Measurements from ENCODE around the gene PLXNA4.

Gene PLXNA4

DNA sequence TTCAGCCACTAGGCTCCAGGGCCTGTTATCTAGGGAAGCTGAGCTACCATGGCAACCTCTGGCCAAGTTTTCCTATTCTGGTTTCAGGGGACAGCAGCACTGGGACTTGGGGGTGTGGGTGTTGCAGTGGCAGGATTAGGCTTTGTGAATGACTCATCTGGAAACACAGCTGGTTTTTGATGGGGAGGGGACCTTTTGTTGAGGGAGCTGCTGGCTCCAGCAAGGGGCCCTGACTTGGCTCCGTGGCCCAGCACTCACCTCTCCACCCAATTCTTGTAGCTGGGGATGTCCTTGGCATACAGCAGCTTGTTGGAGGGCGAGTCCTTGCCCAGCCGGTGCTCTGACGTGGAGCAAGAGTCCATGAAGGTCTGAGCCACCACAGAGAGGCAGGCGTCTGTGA is 435.9 kb downstream of the PLXNA4 start:
- no peak for DNase-seq (ENCODE audit: low read depth)

- no peak for DNase-seq (ENCODE audit: low read depth)
These were observed 437.5 kb downstream of the PLXNA4 start for GRCh38 chr7:132138817-132139216.

GRCh38 chr7:132137681-132138080 is 438.6 kb downstream of the PLXNA4 start:
- no peak for DNase-seq (ENCODE audit: low read depth)

- DNase-seq (ENCODE audit: low read depth) = no peak
These were observed 440.4 kb downstream of the PLXNA4 start for GRCh38 chr7:132135746-132136385.

DNA sequence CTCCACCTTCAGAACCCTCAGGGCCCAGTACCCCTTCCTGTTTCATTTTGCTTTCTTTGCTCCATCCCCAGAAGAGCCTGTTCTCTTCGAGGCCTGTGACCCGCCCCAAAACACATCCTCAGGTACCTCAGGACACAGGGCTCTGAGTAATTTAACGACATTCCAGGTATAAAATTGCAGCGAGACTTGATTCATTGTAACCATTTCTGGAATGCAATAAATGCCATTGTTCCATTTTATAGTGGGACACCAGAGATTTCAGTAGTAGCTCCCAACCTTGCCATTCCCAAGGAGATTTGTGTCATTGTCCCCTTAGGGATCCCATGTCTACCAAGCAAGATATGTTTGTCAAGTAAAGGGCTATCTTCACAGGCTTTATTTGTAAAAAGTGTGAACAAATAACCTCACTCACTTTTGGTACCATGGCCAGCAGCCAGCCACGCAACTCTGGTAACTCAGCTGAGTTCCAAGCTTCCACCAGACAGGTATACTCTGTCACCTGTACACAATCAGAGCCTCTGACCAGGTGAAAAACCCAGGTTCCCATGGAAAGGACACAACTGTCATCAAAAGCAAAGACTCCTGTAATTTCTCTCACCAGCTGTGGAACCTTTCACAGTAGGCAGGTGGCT is 441.3 kb downstream of the PLXNA4 start:
- no peak for DNase-seq (ENCODE audit: low read depth)

DNA sequence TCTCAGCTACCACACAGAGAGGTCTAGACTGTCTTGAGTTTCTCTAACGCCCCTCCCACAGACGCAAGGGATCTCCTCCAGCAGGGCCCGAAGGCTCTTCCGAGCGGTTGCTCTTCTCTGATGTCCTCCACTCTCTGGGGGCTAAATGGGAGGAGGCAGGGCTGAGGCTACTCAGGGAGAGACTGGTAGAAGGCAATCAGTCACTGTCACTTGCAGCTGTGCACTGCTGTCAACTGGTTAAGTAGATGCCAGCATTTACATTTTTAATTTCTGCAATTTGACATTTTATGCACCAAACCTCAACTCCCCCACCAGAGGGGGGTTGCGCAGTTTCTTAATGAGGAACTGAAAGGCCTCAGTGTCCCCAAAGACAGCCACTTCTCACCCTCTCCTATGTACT is 442.8 kb downstream of the PLXNA4 start:
- no peak for DNase-seq (ENCODE audit: low read depth)

- no peak for DNase-seq (ENCODE audit: low read depth)
These were observed 445.1 kb downstream of the PLXNA4 start for GRCh38 chr7:132131196-132131595.

GRCh38 chr7:132130497-132130896 is 445.8 kb downstream of the PLXNA4 start:
- no peak for DNase-seq (ENCODE audit: low read depth)

- DNase-seq (ENCODE audit: low read depth) = no peak
These were observed 450.2 kb downstream of the PLXNA4 start for GRCh38 chr7:132125872-132126595.

DNA sequence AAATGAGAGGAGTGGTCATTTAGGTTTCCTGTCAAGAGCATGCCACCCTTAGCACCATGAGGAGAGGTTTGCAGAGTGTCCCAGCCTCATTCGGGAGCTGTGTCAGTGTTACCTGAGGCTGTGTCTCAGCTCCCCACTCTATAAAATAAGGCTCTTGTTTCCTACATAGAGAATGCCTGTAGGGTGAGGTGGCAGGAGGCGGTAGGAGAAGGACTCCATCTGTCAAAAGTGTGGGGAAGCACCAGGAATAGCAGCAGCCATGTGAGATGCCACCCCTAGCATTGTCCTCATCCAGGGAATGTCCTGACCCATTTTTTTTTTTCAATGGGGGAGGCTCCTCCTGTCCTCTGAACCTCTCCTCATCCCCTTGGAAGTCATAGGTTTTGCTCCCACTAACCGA is 451.2 kb downstream of the PLXNA4 start:
- no peak for DNase-seq (ENCODE audit: low read depth)

GRCh38 chr7:132124575-132124974 is 451.7 kb downstream of the PLXNA4 start:
- DNase-seq (ENCODE audit: low read depth) = no peak

- no peak for DNase-seq (ENCODE audit: low read depth)
These were observed 452.5 kb downstream of the PLXNA4 start for GRCh38 chr7:132123773-132124172.

DNA sequence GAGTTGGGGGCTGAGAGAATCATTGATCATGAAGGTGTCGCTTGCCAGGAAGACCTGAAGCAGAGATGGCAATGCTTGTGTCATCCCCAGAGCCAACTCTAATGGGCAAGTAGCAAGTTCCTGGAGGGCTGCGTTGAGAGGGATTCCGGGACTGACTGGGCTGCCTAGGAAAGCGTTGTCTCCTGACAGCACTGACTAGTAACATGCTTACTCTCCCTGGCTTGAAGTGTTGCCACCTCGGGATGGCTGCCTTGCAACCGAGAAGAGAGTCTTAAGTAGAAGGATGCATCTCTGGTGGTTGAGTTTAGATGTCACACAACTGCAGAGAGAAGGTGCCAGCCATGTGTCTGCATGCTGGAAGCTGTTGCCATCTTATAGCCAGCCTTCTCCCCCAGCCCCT is 453.4 kb downstream of the PLXNA4 start:
- no peak for DNase-seq (ENCODE audit: low read depth)

DNA sequence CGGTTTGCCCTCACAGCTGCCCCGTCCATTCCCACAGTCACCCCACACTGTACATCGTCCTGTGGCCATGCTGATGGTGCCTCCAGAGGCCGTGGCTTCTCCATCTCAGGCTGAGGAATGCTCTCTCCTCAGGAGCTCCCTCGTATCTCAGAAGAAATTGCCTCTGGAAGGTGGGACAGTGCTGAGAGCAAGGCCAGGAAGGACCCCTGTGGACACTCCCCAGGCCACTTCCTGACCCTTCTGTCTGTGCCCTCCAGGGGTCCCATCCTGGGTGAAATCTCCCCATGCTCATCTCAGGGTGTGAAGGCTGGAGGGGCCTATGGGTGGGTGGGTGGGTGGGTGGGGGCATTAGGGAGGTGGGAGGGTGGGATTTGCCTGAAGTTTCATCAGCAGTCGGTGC is 454.3 kb downstream of the PLXNA4 start:
- no peak for DNase-seq (ENCODE audit: low read depth)

GRCh38 chr7:132118641-132119040 is 457.6 kb downstream of the PLXNA4 start:
- DNase-seq (ENCODE audit: low read depth) = no peak

DNA sequence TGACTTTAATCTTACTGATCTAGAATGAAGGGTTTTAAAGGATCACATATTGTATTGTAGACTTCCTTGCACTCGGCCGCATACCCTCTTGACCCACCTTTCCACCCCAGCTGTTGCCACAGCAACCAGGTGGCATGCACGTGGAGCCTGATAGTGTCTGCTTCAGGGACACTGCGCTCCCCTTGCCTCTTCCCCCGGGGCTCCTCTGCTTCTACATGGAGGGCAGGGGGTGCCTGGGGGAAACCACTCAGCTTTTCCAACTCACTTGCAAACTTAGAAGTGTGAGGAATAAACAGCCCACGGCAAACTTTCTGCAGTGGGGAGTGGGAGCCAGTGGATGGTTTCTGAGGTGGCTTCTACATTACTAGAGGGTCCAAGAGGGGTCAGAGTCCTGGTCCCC is 458.6 kb downstream of the PLXNA4 start:
- no peak for DNase-seq (ENCODE audit: low read depth)

DNA sequence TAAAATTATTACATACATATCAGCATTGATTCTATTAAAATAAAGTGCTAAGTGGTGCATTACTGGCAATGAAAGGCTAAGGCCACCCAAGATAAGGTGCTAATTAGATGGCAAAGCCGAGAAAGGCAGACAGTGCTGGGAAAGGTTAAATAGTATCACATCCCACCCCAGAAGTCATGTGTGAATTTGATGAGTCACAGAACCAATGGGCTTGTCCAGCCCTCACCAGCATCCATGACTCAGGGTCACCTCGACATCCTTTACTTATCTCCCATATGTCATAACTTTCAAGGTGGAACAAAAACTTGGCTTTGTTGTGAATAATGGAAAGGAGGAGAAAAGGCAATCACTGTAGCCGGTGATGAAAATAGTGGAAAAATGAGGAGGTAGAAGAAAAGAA is 459.1 kb downstream of the PLXNA4 start:
- no peak for DNase-seq (ENCODE audit: low read depth)

- DNase-seq (ENCODE audit: low read depth) = no peak
These were observed 459.9 kb downstream of the PLXNA4 start for GRCh38 chr7:132116369-132116768.

DNA sequence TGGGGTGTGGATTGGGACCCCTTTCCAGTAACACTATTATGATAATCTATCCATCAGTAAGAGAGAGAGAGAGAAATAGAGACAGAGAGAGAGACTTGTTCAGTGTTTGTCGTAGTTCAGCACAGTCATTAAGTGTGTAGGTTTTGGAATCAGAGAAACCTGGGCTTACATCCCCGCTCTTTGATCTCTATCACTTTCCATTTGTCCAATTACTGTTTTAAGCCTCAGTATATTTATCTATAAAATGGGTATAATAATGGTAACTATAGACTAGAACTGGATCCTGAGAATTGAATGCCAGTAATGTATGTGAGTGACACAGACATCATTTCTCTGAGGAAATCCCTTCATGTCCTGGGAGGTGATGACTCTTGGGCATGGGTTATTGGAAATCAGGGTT is 460.5 kb downstream of the PLXNA4 start:
- DNase-seq (ENCODE audit: low read depth) = no peak

GRCh38 chr7:132115028-132115427 is 461.2 kb downstream of the PLXNA4 start:
- no peak for DNase-seq (ENCODE audit: low read depth)

DNA sequence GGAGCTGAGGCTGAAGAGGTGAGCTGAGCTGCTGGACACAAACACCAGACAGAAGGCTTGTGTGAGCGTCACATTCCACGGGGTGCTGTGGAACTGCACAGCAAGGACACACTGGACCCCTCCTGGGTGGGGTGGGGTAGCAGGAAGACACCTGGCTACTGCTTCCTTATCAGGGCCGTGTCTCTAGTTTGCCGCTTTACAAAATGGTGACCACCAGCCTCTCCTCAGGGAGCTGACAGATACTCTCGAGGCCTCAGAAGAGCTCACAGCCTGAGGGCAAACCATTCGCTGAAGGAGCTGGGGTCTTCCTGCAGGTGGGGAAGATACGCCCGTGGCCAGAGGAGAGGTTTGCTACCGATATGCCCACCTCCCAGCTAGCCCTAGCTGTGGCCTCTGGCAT is 461.9 kb downstream of the PLXNA4 start:
- no peak for DNase-seq (ENCODE audit: low read depth)

DNA sequence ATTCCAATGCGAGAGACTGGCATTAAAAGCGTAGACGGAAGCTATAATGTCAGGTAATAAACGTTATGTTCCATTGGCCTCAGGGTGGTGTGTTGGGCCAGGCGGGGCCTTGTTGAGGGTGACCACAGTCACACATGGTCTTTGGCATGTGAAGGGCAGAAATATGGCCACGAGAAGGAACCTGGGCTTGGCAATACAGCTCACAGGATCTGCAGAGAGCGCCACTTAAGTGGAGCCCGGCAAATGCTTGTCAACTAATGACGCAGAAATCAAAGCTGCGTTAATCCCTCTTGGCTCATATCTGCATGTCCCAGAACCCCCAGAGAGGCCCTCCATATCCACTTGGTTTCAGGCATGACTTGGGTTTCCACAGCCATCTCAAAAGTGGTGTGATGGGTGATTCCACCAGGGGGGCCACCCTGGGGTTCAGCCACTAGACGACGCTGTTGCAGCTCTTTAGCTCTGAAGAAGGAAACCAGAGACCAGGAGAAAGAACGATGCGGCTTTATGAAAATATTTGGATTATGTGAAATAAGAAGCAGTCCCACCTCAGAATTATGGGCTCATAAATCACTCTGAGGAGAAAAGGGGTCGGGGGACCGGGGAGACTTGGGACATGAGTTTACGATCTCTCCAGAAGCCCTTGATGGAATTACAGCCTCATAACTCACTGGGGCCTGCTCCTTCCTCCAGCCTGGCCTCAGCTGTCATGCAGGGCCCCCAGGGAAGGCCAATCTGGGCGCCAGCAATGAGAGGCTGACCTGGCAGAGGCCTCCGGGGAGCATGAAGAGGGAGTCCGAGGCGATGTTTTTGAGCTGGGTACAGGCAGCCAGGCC is 462.5 kb downstream of the PLXNA4 start:
- no peak for DNase-seq (ENCODE audit: low read depth)

- DNase-seq (ENCODE audit: low read depth) = no peak
These were observed 463.6 kb downstream of the PLXNA4 start for GRCh38 chr7:132112657-132113056.
